Astrocyte (in vitro differentiated cells and primary cell): ENCODE data around the gene KASH5. TPM values are rescaled to one million over a fixed set of nuclear protein-coding genes. Genes with fewer than 3 reads are reported as not detected.

Experiments
- DNase-seq: peaks from one replicate; pipeline ENCODE4 v3.0.0-alpha.2; 2010; ENCODE audit warnings: low read depth
- FAIRE-seq: peaks from 2 replicates; lab custom pipeline; 2011; peaks lifted over from hg19 to GRCh38; lab: Jason Lieb, UNC
- H2AFZ ChIP-seq: 2 replicates; pipeline ENCODE4 v1.6.0; 2012; ENCODE audit warnings: low read depth, low read length, inconsistent platforms
- H3K27ac ChIP-seq: 2 replicates; pipeline ENCODE4 v1.5.1; 2011; ENCODE audit warnings: low read depth, low read length, inconsistent platforms
- H3K27me3 ChIP-seq: 2 replicates; pipeline ENCODE4 v1.6.0; 2011; ENCODE audit warnings: low read length, inconsistent platforms; ENCODE audit not compliant: insufficient read depth
- H3K36me3 ChIP-seq: 2 replicates; pipeline ENCODE4 v1.5.1; 2011; ENCODE audit warnings: low read length, inconsistent platforms; ENCODE audit not compliant: insufficient read depth
- H3K4me1 ChIP-seq: 2 replicates; pipeline ENCODE4 v1.5.1; 2011; ENCODE audit warnings: low read length, inconsistent platforms; ENCODE audit not compliant: insufficient read depth
- H3K4me2 ChIP-seq: 2 replicates; pipeline ENCODE4 v1.6.0; 2012; ENCODE audit warnings: low read length, inconsistent platforms
- H3K4me3 ChIP-seq: 2 replicates; pipeline ENCODE4 v1.5.1; 2011; ENCODE audit warnings: low read depth, mild to moderate bottlenecking, low read length, inconsistent platforms; ENCODE audit not compliant: insufficient read depth
- H3K79me2 ChIP-seq: 2 replicates; pipeline ENCODE4 v1.6.0; 2012; ENCODE audit warnings: mild to moderate bottlenecking, low read length, inconsistent platforms; ENCODE audit not compliant: insufficient read depth
- H3K9ac ChIP-seq: 2 replicates; pipeline ENCODE4 v1.6.0; 2012; ENCODE audit warnings: mild to moderate bottlenecking, low read length, inconsistent platforms
- H3K9me3 ChIP-seq: 2 replicates; pipeline ENCODE4 v1.5.1; 2012; ENCODE audit warnings: low read depth, mild to moderate bottlenecking, low read length, inconsistent platforms; ENCODE audit not compliant: insufficient read depth
- H4K20me1 ChIP-seq: 2 replicates; pipeline ENCODE4 v1.6.0; 2012; ENCODE audit warnings: low read length, inconsistent platforms; ENCODE audit not compliant: insufficient read depth
- H3K27ac Mint-ChIP-seq: one replicate; pipeline ENCODE4 v1.8.0; 2021; ENCODE audit warnings: mild to moderate bottlenecking, mixed read lengths; ENCODE audit not compliant: unreplicated experiment
- H3K27me3 Mint-ChIP-seq: one replicate; pipeline ENCODE4 v1.8.0; 2021; ENCODE audit warnings: low read depth, mixed read lengths; ENCODE audit not compliant: unreplicated experiment
- H3K36me3 Mint-ChIP-seq: one replicate; pipeline ENCODE4 v1.8.0; 2021; ENCODE audit warnings: low read depth, mixed read lengths; ENCODE audit not compliant: unreplicated experiment
- H3K4me1 Mint-ChIP-seq: one replicate; pipeline ENCODE4 v1.8.0; 2021; ENCODE audit warnings: low read depth, mixed read lengths; ENCODE audit not compliant: unreplicated experiment
- H3K4me3 Mint-ChIP-seq: one replicate; pipeline ENCODE4 v1.8.0; 2021; ENCODE audit warnings: mild to moderate bottlenecking, moderate library complexity, mixed read lengths; ENCODE audit not compliant: unreplicated experiment
- H3K9me3 Mint-ChIP-seq: one replicate; pipeline ENCODE4 v1.8.0; 2021; ENCODE audit warnings: mild to moderate bottlenecking, mixed read lengths; ENCODE audit not compliant: unreplicated experiment
- CTCF ChIP-seq: IDR thresholded peaks from 2 replicates; pipeline ENCODE4 v1.5.1; 2011; ENCODE audit warnings: low read depth, mild to moderate bottlenecking, inconsistent platforms, low read length, moderate library complexity; ENCODE audit not compliant: insufficient read depth
- EZH2 ChIP-seq: IDR thresholded peaks from 2 replicates; pipeline ENCODE4 v1.6.1; 2012; ENCODE audit warnings: mild to moderate bottlenecking, low read length, inconsistent platforms; ENCODE audit not compliant: insufficient read depth
- total RNA-seq: library from RNA; stranded (reverse); gene quantifications from 2 replicates; pipeline ENCODE4 v1.2.1, GENCODE V29; 2021

KASH5 gene
- total RNA-seq, 1 donor from 2014 or later = not detected

GRCh38 chr19:49461656-49462055, 73.6 kb downstream of the KASH5 start:
- no peak for FAIRE-seq
- H3K27ac ChIP-seq = no peak overlapping the region
- H3K4me2 ChIP-seq = no peak overlapping the region
- H3K27me3 ChIP-seq = no peaks in the 10 kb centered on the region
- TF ChIP-seq EZH2 (no peak), CTCF (no peak)
- no peak overlapping the region for H3K9ac ChIP-seq
- no peaks in the 10 kb centered on the region for H3K27me3 Mint-ChIP-seq
- H3K36me3 ChIP-seq = no peaks in the 10 kb centered on the region
- H3K36me3 Mint-ChIP-seq = no peaks in the 10 kb centered on the region
- no peaks in the 10 kb centered on the region for H3K4me1 ChIP-seq
- no peak overlapping the region for H3K4me3 Mint-ChIP-seq
- no peaks in the 10 kb centered on the region for H3K9me3 Mint-ChIP-seq
- H4K20me1 ChIP-seq = no peaks in the 10 kb centered on the region
- no peak overlapping the region for H3K27ac Mint-ChIP-seq
- H3K79me2 ChIP-seq = no peaks in the 10 kb centered on the region
- H3K4me1 Mint-ChIP-seq = no peaks in the 10 kb centered on the region
- no peaks in the 10 kb centered on the region for H3K9me3 ChIP-seq
- H2AFZ ChIP-seq = no peak overlapping the region
- no peak overlapping the region for H3K4me3 ChIP-seq
- no peak for DNase-seq

- DNase-seq (no peak), FAIRE-seq (no peak)
- TF ChIP-seq EZH2 = no peak
- TF ChIP-seq CTCF = no peak
- Histone ChIP-seq H3K79me2 (no peaks in the 10 kb centered on the region), H4K20me1 (no peaks in the 10 kb centered on the region), H3K9ac (no peak overlapping the region), H3K36me3 (no peaks in the 10 kb centered on the region), H3K4me1 (no peaks in the 10 kb centered on the region), H3K4me2 (no peak overlapping the region), H3K27me3 (no peaks in the 10 kb centered on the region), H3K27ac (no peak overlapping the region), H3K9me3 (no peaks in the 10 kb centered on the region), H2AFZ (no peak overlapping the region), H3K4me3 (no peak overlapping the region)
- Mint-ChIP-seq H3K4me1 (no peaks in the 10 kb centered on the region), H3K27me3 (no peaks in the 10 kb centered on the region), H3K36me3 (no peaks in the 10 kb centered on the region), H3K27ac (no peak overlapping the region), H3K9me3 (no peaks in the 10 kb centered on the region), H3K4me3 (no peak overlapping the region)
These were observed 74.4 kb downstream of the KASH5 start for GRCh38 chr19:49462492-49462891.

GRCh38 chr19:49463960-49464740, 76.1 kb downstream of the KASH5 start:
- no peak overlapping the region for H2AFZ ChIP-seq
- no peaks in the 10 kb centered on the region for H3K4me1 ChIP-seq
- no peak overlapping the region for H3K4me2 ChIP-seq
- H3K9ac ChIP-seq = no peak overlapping the region
- H4K20me1 ChIP-seq = no peaks in the 10 kb centered on the region
- no peak overlapping the region for H3K27ac Mint-ChIP-seq
- no peaks in the 10 kb centered on the region for H3K9me3 ChIP-seq
- no peaks in the 10 kb centered on the region for H3K36me3 ChIP-seq
- no peaks in the 10 kb centered on the region for H3K9me3 Mint-ChIP-seq
- TF ChIP-seq EZH2 (no peak), CTCF (no peak)
- FAIRE-seq (no peak), DNase-seq (no peak)
- H3K27me3 ChIP-seq = no peaks in the 10 kb centered on the region
- H3K27ac ChIP-seq = no peak overlapping the region
- H3K4me3 ChIP-seq = no peak overlapping the region
- H3K4me3 Mint-ChIP-seq = no peak overlapping the region
- H3K79me2 ChIP-seq = no peaks in the 10 kb centered on the region
- peaks cover 3% of the 10 kb centered on the region for H3K36me3 Mint-ChIP-seq
- no peaks in the 10 kb centered on the region for H3K4me1 Mint-ChIP-seq
- H3K27me3 Mint-ChIP-seq = no peaks in the 10 kb centered on the region
